SKM-1 treated with dmso at 0.1 percent for 144 hours (cell line): ENCODE results near the gene SLC35E3.

Source experiments
- DNase-seq: peaks from one replicate; lab custom pipeline; 2025; ENCODE audit not compliant: unreplicated experiment; lab: John Stamatoyannopoulos, UW

The SLC35E3 gene

GRCh38 chr12:68769941-68770340, 24.0 kb downstream of the SLC35E3 start:
- no peak for DNase-seq

GRCh38 chr12:68771223-68771925, 25.4 kb downstream of the SLC35E3 start:
- DNase-seq: no peak

- no peak for DNase-seq
Measured at GRCh38 chr12:68772714-68773113, 26.7 kb downstream of the SLC35E3 start.

- DNase-seq: no peak
Measured at GRCh38 chr12:68773582-68773981, 27.6 kb downstream of the SLC35E3 start.

- no peak for DNase-seq
Measured at GRCh38 chr12:68775121-68775630, 29.2 kb downstream of the SLC35E3 start.

GRCh38 chr12:68776976-68777610, 31.1 kb downstream of the SLC35E3 start:
- DNase-seq: no peak

GRCh38 chr12:68779280-68779679, 33.3 kb downstream of the SLC35E3 start:
- DNase-seq: no peak

- DNase-seq: no peak
Measured at GRCh38 chr12:68780731-68781130, 34.8 kb downstream of the SLC35E3 start.

- no peak for DNase-seq
Measured at GRCh38 chr12:68781728-68782127, 35.8 kb downstream of the SLC35E3 start.

GRCh38 chr12:68784015-68784414, 38.0 kb downstream of the SLC35E3 start:
- peak; percentile 73 for DNase-seq

GRCh38 chr12:68785358-68785757, 39.4 kb downstream of the SLC35E3 start:
- no peak for DNase-seq

- DNase-seq: no peak
Measured at GRCh38 chr12:68785823-68786222, 39.8 kb downstream of the SLC35E3 start.

GRCh38 chr12:68786929-68787328, 41.0 kb downstream of the SLC35E3 start:
- DNase-seq: no peak

- DNase-seq: no peak
Measured at GRCh38 chr12:68788554-68789143, 42.7 kb downstream of the SLC35E3 start.

- DNase-seq: no peak
Measured at GRCh38 chr12:68789144-68789878, 43.3 kb downstream of the SLC35E3 start.

- DNase-seq: no peak
Measured at GRCh38 chr12:68790081-68790951, 44.3 kb downstream of the SLC35E3 start.

- DNase-seq: no peak
Measured at GRCh38 chr12:68790952-68791234, 44.9 kb downstream of the SLC35E3 start.

GRCh38 chr12:68791897-68792481, 46.0 kb downstream of the SLC35E3 start:
- DNase-seq: no peak

GRCh38 chr12:68792952-68793351, 47.0 kb downstream of the SLC35E3 start:
- DNase-seq: peak; percentile 0

GRCh38 chr12:68793436-68793835, 47.5 kb downstream of the SLC35E3 start:
- DNase-seq: no peak
